T-cell (primary cell): ENCODE data around the gene DNAAF5. TPM values are rescaled to one million over a fixed set of nuclear protein-coding genes. Genes with fewer than 3 reads are reported as not detected.

Source experiments
- ATAC-seq, 4 experiments: fragments of 200-7000 bp in 3 of 4; fragments of 150-1000 bp in 1 of 4; cut with Tn5 transposase; replicated peaks in 1 of 4; 1 replicate in 3 of 4; 2 replicates in 1 of 4; pipeline ENCODE4 v1.10.0; 2021; ENCODE audit warnings: moderate library complexity in 3 of 4, mild to moderate bottlenecking in 2 of 4, moderate number of reproducible peaks in 1 of 4
- CTCF ChIA-PET, 2 donors: fragments of 300-600 bp; sonication (Branson Sonifier 250); formaldehyde crosslinking; loops; one replicate each; lab custom pipeline; 2022; ENCODE audit warnings: antibody characterized with exemption in 2 of 2; lab: Charles Lee
- POLR2A ChIA-PET, 2 donors: fragments of 300-600 bp; sonication (Branson Sonifier 250); formaldehyde crosslinking; loops; one replicate each; lab custom pipeline; 2022; ENCODE audit warnings: antibody characterized with exemption in 2 of 2; lab: Charles Lee
- DNase-seq, 35 experiments: peaks; one replicate each; pipeline versions ENCODE4 v3.0.0 to v3.0.0-alpha.2; 2013 to 2023
- H3K27ac ChIP-seq: one replicate; pipeline ENCODE4 v1.5.1; 2013; ENCODE audit warnings: low read length
- H3K27me3 ChIP-seq, 2 experiments: replicated peaks in 1 of 2; 1 replicate in 1 of 2; 2 replicates in 1 of 2; pipeline versions ENCODE4 v1.6.1 to v1.7.0; 2013; ENCODE audit warnings: low read length in 1 of 2, mixed read lengths in 1 of 2; ENCODE audit not compliant: control insufficient read depth in 2 of 2, insufficient read depth in 2 of 2; ENCODE audit errors: extremely low read depth in 1 of 2
- H3K36me3 ChIP-seq, 2 donors: 1 replicate in 1 of 2; 2 replicates in 1 of 2; pipeline versions ENCODE4 v1.6.1 to v1.7.0; 2013; ENCODE audit warnings: low read length in 1 of 2; ENCODE audit not compliant: control insufficient read depth in 2 of 2, insufficient read depth in 1 of 2; ENCODE audit errors: extremely low read depth in 1 of 2
- H3K4me1 ChIP-seq, 2 experiments: 1 replicate in 1 of 2; 2 replicates in 1 of 2; pipeline versions ENCODE4 v1.6.1 to v1.7.0; 2013; ENCODE audit warnings: low read length in 2 of 2, mixed read lengths in 1 of 2; ENCODE audit not compliant: insufficient read depth in 2 of 2, control insufficient read depth in 1 of 2; ENCODE audit errors: extremely low read depth in 1 of 2
- H3K4me3 ChIP-seq, 2 donors: 1 replicate in 1 of 2; 2 replicates in 1 of 2; pipeline versions ENCODE4 v1.5.1 to v1.7.0; 2013; ENCODE audit warnings: mild to moderate bottlenecking in 2 of 2, low read length in 1 of 2, moderate library complexity in 1 of 2; ENCODE audit not compliant: control insufficient read depth in 1 of 2; ENCODE audit errors: extremely low read depth in 1 of 2
- H3K9me3 ChIP-seq: 2 replicates; pipeline ENCODE4 v1.7.0; 2013
- H3K27ac Mint-ChIP-seq, 2 donors: one replicate each; pipeline ENCODE4 v1.8.0; 2020 to 2021; ENCODE audit warnings: mild to moderate bottlenecking in 2 of 2, mixed read lengths in 2 of 2
- H3K27me3 Mint-ChIP-seq, 2 donors: one replicate each; pipeline ENCODE4 v1.8.0; 2021 to 2022; ENCODE audit warnings: mixed read lengths in 2 of 2
- H3K36me3 Mint-ChIP-seq: one replicate; pipeline ENCODE4 v1.8.0; 2021; ENCODE audit warnings: mixed read lengths
- H3K4me1 Mint-ChIP-seq, 3 donors: one replicate each; pipeline ENCODE4 v1.8.0; 2020 to 2022; ENCODE audit warnings: mixed read lengths in 3 of 3, mild to moderate bottlenecking in 1 of 3
- H3K4me3 Mint-ChIP-seq, 3 donors: one replicate each; pipeline ENCODE4 v1.8.0; 2020 to 2022; ENCODE audit warnings: mild to moderate bottlenecking in 3 of 3, mixed read lengths in 3 of 3, moderate library complexity in 3 of 3
- H3K9me3 Mint-ChIP-seq, 3 donors: one replicate each; pipeline ENCODE4 v1.8.0; 2020 to 2022; ENCODE audit warnings: mixed read lengths in 3 of 3
- WGBS: methylation state at CpG from one replicate; pipeline ENCODE4 v1.1.5; 2013; ENCODE audit warnings: missing lambda C conversion rate; ENCODE audit not compliant: insufficient coverage; 5-methylcytosine and 5-hydroxymethylcytosine counted together
- total RNA-seq, 35 experiments: library from RNA in 6 of 35; stranded (reverse) in 6 of 35; fragments of 120-200 nt in 1 of 35; gene quantifications; one replicate each; pipeline versions ENCODE4 v1.2.1 to v1.2.4 and lab custom pipeline; 2013 to 2026

DNAAF5 gene
- total RNA-seq, 5 donors from 2014 or later (not counting 1 experiment from before 2014, with no cell fraction given): 12.8 to 21.4 (median 17.1) TPM

DNA sequence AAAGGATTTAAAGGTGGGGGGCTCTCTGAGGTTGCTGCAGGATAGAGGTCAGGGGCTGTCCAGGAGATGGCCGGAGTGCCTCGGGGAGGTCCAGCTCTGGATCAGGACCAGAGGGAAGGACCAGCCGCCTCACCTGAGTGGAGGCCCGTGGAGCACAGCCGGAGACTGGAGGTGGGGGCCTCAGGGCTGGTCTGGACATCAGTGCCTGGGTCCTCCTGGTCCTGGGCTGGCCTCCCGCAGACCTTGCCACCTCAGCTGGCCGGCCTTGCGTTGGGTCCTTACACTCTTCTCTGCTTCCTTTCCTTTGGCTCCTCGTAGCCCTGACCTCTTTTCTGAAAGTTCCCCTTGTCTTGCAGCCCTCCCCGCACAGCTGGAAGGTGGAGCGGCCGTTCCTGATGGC, 107.8 kb downstream of the DNAAF5 start:
- Histone ChIP-seq H3K9me3 (no peaks in the 10 kb centered on the region), H3K4me3 (no peak overlapping the region), H3K27ac (no peak overlapping the region), H3K27me3 (no peaks in the 10 kb centered on the region), H3K36me3 (peaks cover 8 to 11% of the 10 kb centered on the region in 2 donors), H3K4me1 (peaks cover 24 to 48% of the 10 kb centered on the region in 2 experiments)
- peak overlapping the region in 1 of 3 donors; percentile 24 for H3K4me3 Mint-ChIP-seq
- no peak for ATAC-seq
- H3K27ac Mint-ChIP-seq: peak overlapping the region; percentile 49 to 52
- CTCF ChIA-PET: no interaction called here
- WGBS: 95% methylated on average over 12 of the region's 12 CpGs
- H3K27me3 Mint-ChIP-seq: no peaks in the 10 kb centered on the region
- no peaks in the 10 kb centered on the region for H3K9me3 Mint-ChIP-seq
- peaks cover 32% of the 10 kb centered on the region for H3K36me3 Mint-ChIP-seq
- DNase-seq: no peak
- POLR2A ChIA-PET: no interaction called here
- H3K4me1 Mint-ChIP-seq: peaks cover 55 to 79% (median 60%) of the 10 kb centered on the region in 3 donors

DNA sequence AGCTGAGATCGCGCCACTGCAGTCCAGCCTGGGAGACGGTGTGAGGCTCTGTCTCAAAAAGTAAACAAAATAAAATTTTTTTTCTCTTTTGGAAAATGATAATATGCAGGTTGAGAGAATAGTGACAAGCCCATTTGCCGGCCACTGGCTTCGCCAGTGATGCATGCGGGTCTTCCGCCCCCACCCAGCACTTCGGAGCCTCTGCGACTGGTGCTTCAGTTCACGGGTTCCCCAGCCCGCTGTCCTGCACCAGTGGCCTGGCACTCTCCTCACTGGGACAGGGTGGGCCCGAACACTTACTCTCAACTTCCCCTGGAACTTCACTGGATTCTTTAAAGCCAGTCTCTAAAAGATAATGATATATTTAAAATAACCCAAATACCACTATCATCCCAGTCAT, 108.5 kb downstream of the DNAAF5 start:
- Mint-ChIP-seq H3K4me3 (no peak overlapping the region), H3K36me3 (peaks cover 36% of the 10 kb centered on the region), H3K4me1 (peaks cover 50 to 73% (median 54%) of the 10 kb centered on the region in 3 donors), H3K27me3 (no peaks in the 10 kb centered on the region), H3K27ac (peak overlapping the region in 1 of 2 donors; percentile 49), H3K9me3 (no peaks in the 10 kb centered on the region)
- peaks cover 8 to 16% of the 10 kb centered on the region in 2 donors for H3K36me3 ChIP-seq
- H3K27me3 ChIP-seq: no peaks in the 10 kb centered on the region
- no peak for ATAC-seq
- ChIA-PET POLR2A (no interaction called here), CTCF (no interaction called here)
- peaks cover 24 to 47% of the 10 kb centered on the region in 2 experiments for H3K4me1 ChIP-seq
- whole genome bisulfite sequencing: 94% methylated on average over 7 of the region's 12 CpGs
- H3K27ac ChIP-seq: no peak overlapping the region
- DNase-seq: no peak
- H3K4me3 ChIP-seq: no peak overlapping the region
- no peaks in the 10 kb centered on the region for H3K9me3 ChIP-seq

DNA sequence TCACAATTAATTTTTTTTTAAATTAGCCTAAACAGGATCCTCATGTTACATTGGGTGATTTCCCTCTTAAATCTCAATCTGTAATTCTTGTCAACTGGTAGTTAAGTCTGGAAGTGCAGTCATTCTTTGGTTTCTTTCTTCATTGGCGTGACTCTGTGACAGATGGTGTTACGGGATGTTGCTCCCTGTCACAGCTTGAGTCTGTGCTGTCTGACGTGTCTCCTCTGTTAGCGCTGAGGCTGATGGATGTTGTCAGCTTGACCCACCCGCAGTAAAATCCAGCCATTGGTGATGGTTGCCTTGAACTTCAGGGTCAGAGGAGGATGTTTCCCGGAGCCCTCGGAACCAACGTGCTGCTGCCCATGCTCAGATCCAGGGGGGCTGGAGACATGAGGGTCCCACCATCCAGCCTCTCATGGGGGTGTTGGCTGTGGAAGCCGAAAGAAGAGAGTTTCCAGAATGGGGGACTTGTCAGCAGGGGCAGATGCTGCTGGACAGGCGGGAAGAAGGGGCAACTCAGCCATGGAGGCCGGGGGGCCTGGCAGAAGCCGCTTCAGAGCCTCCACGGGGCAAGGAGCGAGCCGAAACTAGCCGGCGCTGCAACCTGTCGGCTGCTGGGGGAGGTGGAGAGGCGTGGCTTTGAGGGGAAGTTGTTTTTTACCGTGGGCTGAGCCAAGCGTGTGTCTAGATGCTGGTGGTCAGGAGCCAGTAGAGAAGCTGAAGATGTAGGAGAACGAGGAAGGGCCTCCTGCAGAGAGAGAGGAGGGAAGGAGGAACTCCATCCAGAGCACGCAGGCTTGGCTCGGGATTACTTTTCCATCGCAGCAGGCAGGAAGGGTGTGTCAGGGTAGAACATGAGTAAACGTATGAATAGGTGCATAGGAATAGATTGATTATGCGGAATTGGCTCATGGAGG, 109.2 kb downstream of the DNAAF5 start:
- peaks cover 43 to 66% (median 47%) of the 10 kb centered on the region in 3 donors for H3K4me1 Mint-ChIP-seq
- H3K36me3 Mint-ChIP-seq: peaks cover 36% of the 10 kb centered on the region
- H3K27ac Mint-ChIP-seq: peak overlapping the region; percentile 34 to 89
- H3K9me3 Mint-ChIP-seq: no peaks in the 10 kb centered on the region
- H3K27ac ChIP-seq: no peak overlapping the region
- DNase-seq (no peak), ATAC-seq (no peak)
- H3K27me3 Mint-ChIP-seq: no peaks in the 10 kb centered on the region
- H3K27me3 ChIP-seq: no peaks in the 10 kb centered on the region
- 87% methylated on average over 27 of the region's 27 CpGs for WGBS
- POLR2A ChIA-PET: no interaction called here
- no peaks in the 10 kb centered on the region for H3K9me3 ChIP-seq
- H3K36me3 ChIP-seq: peaks cover 10 to 20% of the 10 kb centered on the region in 2 donors
- H3K4me1 ChIP-seq: peaks cover 18 to 39% of the 10 kb centered on the region in 2 experiments
- H3K4me3 ChIP-seq: no peak overlapping the region
- CTCF ChIA-PET: no interaction called here
- peak overlapping the region in 1 of 3 donors; percentile 56 for H3K4me3 Mint-ChIP-seq

Other genes with a start within 250 kb of the DNAAF5 start
- under 1 TPM in 4 of 5 donors, not detected in 1; 0.58 to 0.85 (median 0.74) TPM for gene PDGFA, start 206.9 kb upstream of the DNAAF5 start, total RNA-seq
- gene PRKAR1B, start 582 bp downstream of the DNAAF5 start, total RNA-seq: 10 to 100 TPM; 20.7 to 35.4 (median 24.4) TPM
- gene SUN1, start 105.8 kb downstream of the DNAAF5 start, total RNA-seq: 100 to 1,000 TPM in 3 of 5 donors, 10 to 100 TPM in 2; 90.8 to 299 (median 279) TPM
- 10 to 100 TPM; 52.2 to 76.4 (median 54.7) TPM for gene GET4, start 149.9 kb downstream of the DNAAF5 start, total RNA-seq
- gene ADAP1, start 228.0 kb downstream of the DNAAF5 start, total RNA-seq: 10 to 100 TPM; 10.6 to 26.9 (median 23.5) TPM
- 10 to 100 TPM; 38.0 to 50.9 (median 43.7) TPM for gene COX19, start 248.8 kb downstream of the DNAAF5 start, total RNA-seq